B cell (primary cell): ENCODE results near the gene PDE4B. TPM values are rescaled to one million over a fixed set of nuclear protein-coding genes. Genes with fewer than 3 reads are reported as not detected.

ENCODE experiments used
- ATAC-seq: fragments of 200-7000 bp; cut with Tn5 transposase; one replicate; pipeline ENCODE4 v1.10.0; 2021; ENCODE audit warnings: low read depth, mild to moderate bottlenecking, moderate number of reproducible peaks, moderate library complexity
- CTCF ChIA-PET: fragments of 350-600 bp; sonication (Branson Sonifier 250); formaldehyde crosslinking; loops from one replicate; lab custom pipeline; 2021; ENCODE audit warnings: antibody characterized with exemption, inconsistent platforms; lab: Charles Lee
- POLR2A ChIA-PET: fragments of 350-600 bp; sonication (Branson Sonifier 250); formaldehyde crosslinking; loops from one replicate; lab custom pipeline; 2021; ENCODE audit warnings: antibody characterized with exemption; lab: Charles Lee
- DNase-seq: peaks from one replicate; pipeline ENCODE4 v3.0.0; 2013
- H2AFZ ChIP-seq: 2 replicates; pipeline ENCODE4 v1.6.1; 2012; ENCODE audit warnings: mild to moderate bottlenecking, low read depth, low read length; ENCODE audit not compliant: insufficient read depth, poor library complexity, severe bottlenecking
- H3K27ac ChIP-seq, 2 donors: 1 replicate in 1 of 2; 2 replicates in 1 of 2; pipeline ENCODE4 v1.5.1; 2012 to 2013; ENCODE audit warnings: low read length in 2 of 2, mild to moderate bottlenecking in 2 of 2, moderate library complexity in 1 of 2
- H3K27me3 ChIP-seq, 4 experiments: fragments of 200-600 bp in 1 of 4; sonication (generic) in 1 of 4; replicated peaks in 1 of 4; 1 replicate in 2 of 4; 2 replicates in 2 of 4; pipeline versions ENCODE4 v1.6.1 to v1.7.0; 2013 to 2016; ENCODE audit warnings: low read length in 3 of 4, mild to moderate bottlenecking in 2 of 4, mixed read lengths in 1 of 4, moderate library complexity in 1 of 4; ENCODE audit not compliant: insufficient read depth in 4 of 4, control insufficient read depth in 3 of 4; ENCODE audit errors: control extremely low read depth in 1 of 4
- H3K36me3 ChIP-seq, 2 experiments: replicated peaks in 1 of 2; 1 replicate in 1 of 2; 2 replicates in 1 of 2; pipeline versions ENCODE4 v1.6.1 to v1.7.1; 2013; ENCODE audit warnings: low read length in 1 of 2; ENCODE audit not compliant: insufficient read depth in 2 of 2, control insufficient read depth in 1 of 2; ENCODE audit errors: control extremely low read depth in 1 of 2, extremely low read depth in 1 of 2
- H3K4me1 ChIP-seq, 2 donors: fragments of 200-600 bp in 1 of 2; sonication (generic) in 1 of 2; 1 replicate in 1 of 2; 2 replicates in 1 of 2; pipeline versions ENCODE4 v1.5.1 to v1.6.1; 2013 to 2017; ENCODE audit warnings: low read length in 2 of 2; ENCODE audit not compliant: control insufficient read depth in 2 of 2, insufficient read depth in 2 of 2
- H3K4me2 ChIP-seq: replicated peaks from 2 replicates; pipeline ENCODE3; 2012; ENCODE audit warnings: mild to moderate bottlenecking, low read depth, low read length; ENCODE audit not compliant: poor library complexity, severe bottlenecking
- H3K4me3 ChIP-seq, 5 experiments: fragments of 200-600 bp in 1 of 5; sonication (generic) in 1 of 5; 1 replicate in 3 of 5; 2 replicates in 2 of 5; pipeline versions ENCODE4 v1.5.1 to v1.7.0; 2011 to 2016; ENCODE audit warnings: low read length in 4 of 5, mild to moderate bottlenecking in 4 of 5, low read depth in 2 of 5, control low read depth in 1 of 5, moderate library complexity in 1 of 5; ENCODE audit not compliant: insufficient read depth in 1 of 5; ENCODE audit errors: control extremely low read depth in 1 of 5, extremely low read depth in 1 of 5
- H3K79me2 ChIP-seq: fragments of 200-600 bp; sonication (generic); one replicate; pipeline ENCODE4 v1.6.0; 2016; ENCODE audit warnings: low read length; ENCODE audit not compliant: control insufficient read depth, insufficient read depth
- H3K9ac ChIP-seq: fragments of 200-600 bp; sonication (generic); 2 replicates; pipeline ENCODE4 v1.6.1; 2017; ENCODE audit warnings: mild to moderate bottlenecking, low read length, moderate library complexity
- H3K9me3 ChIP-seq, 3 donors: one replicate each; pipeline versions ENCODE4 v1.6.1 to v1.7.1; 2013; ENCODE audit warnings: low read length in 2 of 3; ENCODE audit not compliant: control insufficient read depth in 2 of 3, insufficient read depth in 1 of 3; ENCODE audit errors: control extremely low read depth in 1 of 3
- H4K20me1 ChIP-seq: 2 replicates; pipeline ENCODE4 v1.6.0; 2012; ENCODE audit warnings: mild to moderate bottlenecking, low read length; ENCODE audit not compliant: insufficient read depth, control insufficient read depth, poor library complexity, severe bottlenecking
- H3K27ac Mint-ChIP-seq: one replicate; pipeline ENCODE4 v1.8.0; 2021; ENCODE audit warnings: mixed read lengths
- H3K27me3 Mint-ChIP-seq: one replicate; pipeline ENCODE4 v1.8.0; 2021; ENCODE audit warnings: mixed read lengths
- H3K4me1 Mint-ChIP-seq: one replicate; pipeline ENCODE4 v1.8.0; 2021; ENCODE audit warnings: mixed read lengths
- H3K4me3 Mint-ChIP-seq: one replicate; pipeline ENCODE4 v1.8.0; 2021; ENCODE audit warnings: mixed read lengths
- H3K9me3 Mint-ChIP-seq: one replicate; pipeline ENCODE4 v1.8.0; 2022; ENCODE audit warnings: mixed read lengths; ENCODE audit not compliant: insufficient read depth
- EZH2 ChIP-seq: IDR thresholded peaks from 2 replicates; pipeline ENCODE4 v1.6.1; 2012; ENCODE audit warnings: borderline replicate concordance, low read depth, mild to moderate bottlenecking, moderate library complexity, low read length; ENCODE audit not compliant: insufficient read depth, poor library complexity, severe bottlenecking
- WGBS: methylation state at CpG from one replicate; pipeline ENCODE4 v1.1.5; 2013; ENCODE audit warnings: missing lambda C conversion rate; ENCODE audit not compliant: insufficient coverage; 5-methylcytosine and 5-hydroxymethylcytosine counted together
- intact Hi-C: fragments of 100-400 bp; cut with micrococcal nuclease; formaldehyde crosslinking; loops from one replicate; pipeline ENCODE4 v1.10.0; 2022
- polyA plus RNA-seq: library from polyadenylated mRNA; depleted of rRNA; stranded (reverse); fragments of >200 nt; gene quantifications from 2 replicates; pipeline ENCODE4 v1.2.3, GENCODE V29; 2012
- total RNA-seq, 2 donors: library from RNA; stranded (reverse); fragments of 120-200 nt in 1 of 2; gene quantifications; 1 replicate in 1 of 2; 2 replicates in 1 of 2; pipeline versions ENCODE4 v1.2.3 to v1.2.4, GENCODE V29; 2013 to 2022
- TF ChIP-seq, protein P1 (sequence below): fragments of 200-600 bp; IDR thresholded peaks from one replicate; pipeline ENCODE4 v1.8.0; 2022; ENCODE audit warnings: antibody characterized with exemption, mild to moderate bottlenecking

Gene PDE4B
- total and polyA plus RNA-seq, 2 donors (not counting 1 experiment from before 2014, with no cell fraction given) = 63.7 to 242 TPM

- Histone ChIP-seq H4K20me1 (no peaks in the 10 kb centered on the region), H3K9me3 (no peaks in the 10 kb centered on the region), H3K4me1 (no peaks in the 10 kb centered on the region), H3K27me3 (no peaks in the 10 kb centered on the region), H3K79me2 (no peaks in the 10 kb centered on the region), H3K4me2 (no peak overlapping the region), H2AFZ (no peak overlapping the region), H3K27ac (no peak overlapping the region), H3K36me3 (no peaks in the 10 kb centered on the region), H3K9ac (no peak overlapping the region), H3K4me3 (no peak overlapping the region)
- Mint-ChIP-seq H3K4me1 (no peaks in the 10 kb centered on the region), H3K27ac (no peak overlapping the region), H3K9me3 (no peaks in the 10 kb centered on the region), H3K4me3 (no peak overlapping the region), H3K27me3 (peaks cover 27% of the 10 kb centered on the region)
- 94% methylated on average over 3 of the region's 4 CpGs for WGBS
- DNase-seq (no peak), ATAC-seq (no peak)
- intact Hi-C loops = no loop called here
- no peak for TF ChIP-seq EZH2
- TF ChIP-seq, protein P1, sequence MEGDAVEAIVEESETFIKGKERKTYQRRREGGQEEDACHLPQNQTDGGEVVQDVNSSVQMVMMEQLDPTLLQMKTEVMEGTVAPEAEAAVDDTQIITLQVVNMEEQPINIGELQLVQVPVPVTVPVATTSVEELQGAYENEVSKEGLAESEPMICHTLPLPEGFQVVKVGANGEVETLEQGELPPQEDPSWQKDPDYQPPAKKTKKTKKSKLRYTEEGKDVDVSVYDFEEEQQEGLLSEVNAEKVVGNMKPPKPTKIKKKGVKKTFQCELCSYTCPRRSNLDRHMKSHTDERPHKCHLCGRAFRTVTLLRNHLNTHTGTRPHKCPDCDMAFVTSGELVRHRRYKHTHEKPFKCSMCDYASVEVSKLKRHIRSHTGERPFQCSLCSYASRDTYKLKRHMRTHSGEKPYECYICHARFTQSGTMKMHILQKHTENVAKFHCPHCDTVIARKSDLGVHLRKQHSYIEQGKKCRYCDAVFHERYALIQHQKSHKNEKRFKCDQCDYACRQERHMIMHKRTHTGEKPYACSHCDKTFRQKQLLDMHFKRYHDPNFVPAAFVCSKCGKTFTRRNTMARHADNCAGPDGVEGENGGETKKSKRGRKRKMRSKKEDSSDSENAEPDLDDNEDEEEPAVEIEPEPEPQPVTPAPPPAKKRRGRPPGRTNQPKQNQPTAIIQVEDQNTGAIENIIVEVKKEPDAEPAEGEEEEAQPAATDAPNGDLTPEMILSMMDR = no peak
- CTCF ChIA-PET = interaction anchor here (1.4 kb wide), 1 partner anchor 18 kb away, joined by 3 read pairs; no protein-coding TSS in a partner anchor
- POLR2A ChIA-PET = no interaction called here
Observed at GRCh38 chr1:66226985-66227384, 434.3 kb downstream of the PDE4B start.

DNA sequence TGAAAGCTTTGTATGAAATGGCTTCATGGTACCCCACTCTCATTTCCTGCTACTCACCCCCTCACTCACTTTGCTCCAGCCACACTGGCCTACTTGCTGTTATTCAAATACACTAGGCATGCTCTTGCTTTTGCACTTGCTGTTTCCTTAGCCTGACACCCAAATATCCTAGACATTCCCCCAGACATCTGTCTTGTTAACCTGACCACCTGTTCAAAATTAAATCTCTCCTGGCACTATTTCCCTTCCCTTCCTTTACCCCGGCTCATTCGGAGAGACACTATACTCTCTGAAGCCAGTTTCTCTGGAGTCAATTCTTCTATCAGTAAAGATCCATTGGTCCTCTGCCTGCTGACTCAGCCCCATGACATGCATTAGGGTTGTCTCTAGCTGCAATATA, 435.3 kb downstream of the PDE4B start:
- H3K27ac Mint-ChIP-seq = no peak overlapping the region
- ChIA-PET POLR2A (no interaction called here), CTCF (interaction anchor here (1.4 to 3.3 kb wide), 2 partner anchors 15 to 18 kb away, joined by 3 to 18 read pairs; no protein-coding TSS in a partner anchor)
- Histone ChIP-seq H3K4me3 (no peak overlapping the region), H3K27ac (no peak overlapping the region), H3K4me1 (no peaks in the 10 kb centered on the region), H3K4me2 (no peak overlapping the region), H3K79me2 (no peaks in the 10 kb centered on the region), H4K20me1 (no peaks in the 10 kb centered on the region), H2AFZ (no peak overlapping the region), H3K9me3 (no peaks in the 10 kb centered on the region), H3K27me3 (no peaks in the 10 kb centered on the region), H3K36me3 (no peaks in the 10 kb centered on the region), H3K9ac (no peak overlapping the region)
- WGBS = 100% methylated on average over 2 of the region's 2 CpGs
- H3K27me3 Mint-ChIP-seq = peaks cover 27% of the 10 kb centered on the region
- no peak for DNase-seq
- H3K4me1 Mint-ChIP-seq = no peaks in the 10 kb centered on the region
- no peak for TF ChIP-seq EZH2
- TF ChIP-seq, protein P1 = no peak
- no peak overlapping the region for H3K4me3 Mint-ChIP-seq
- intact Hi-C loops = no loop called here
- no peaks in the 10 kb centered on the region for H3K9me3 Mint-ChIP-seq
- no peak for ATAC-seq
